Stimulated activated CD8-positive, alpha-beta memory T cell treated with anti-CD3 and anti-CD28 coated beads, Interleukin-7, amount 100 ng/mL, for 4 hours (primary cell): ENCODE measurements around the gene CCND1.
"Not testable (repeated sequence)": the region's sequence is repeated elsewhere in the genome, so short reads cannot be mapped to it uniquely, and the experiment has no call there.

Source experiments
- DNase-seq, 2 donors: peaks; one replicate each; pipeline ENCODE4 v3.0.0-alpha.2; 2020; ENCODE audit warnings: low read depth in 2 of 2

Gene CCND1

DNA sequence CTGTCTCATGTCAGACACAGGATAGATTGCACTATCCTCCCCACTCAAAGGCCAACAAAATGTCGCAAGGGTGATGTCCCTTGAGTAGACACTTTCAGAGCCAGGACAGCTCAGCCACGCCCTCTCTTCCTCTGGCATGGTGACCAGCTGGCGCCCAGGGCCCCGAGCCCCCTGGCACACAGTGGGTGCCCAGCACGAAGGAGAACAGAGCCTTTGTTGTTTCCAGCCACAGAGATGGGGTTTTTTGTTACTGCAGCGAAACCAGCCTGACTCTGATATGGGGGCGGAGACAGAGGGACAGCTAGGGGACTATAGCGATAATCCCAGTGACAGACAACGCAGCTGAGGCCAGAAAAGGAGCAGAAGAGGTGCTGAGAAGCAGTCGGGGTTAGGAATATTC, 23.3 kb upstream of the CCND1 start:
- no peak for DNase-seq

DNA sequence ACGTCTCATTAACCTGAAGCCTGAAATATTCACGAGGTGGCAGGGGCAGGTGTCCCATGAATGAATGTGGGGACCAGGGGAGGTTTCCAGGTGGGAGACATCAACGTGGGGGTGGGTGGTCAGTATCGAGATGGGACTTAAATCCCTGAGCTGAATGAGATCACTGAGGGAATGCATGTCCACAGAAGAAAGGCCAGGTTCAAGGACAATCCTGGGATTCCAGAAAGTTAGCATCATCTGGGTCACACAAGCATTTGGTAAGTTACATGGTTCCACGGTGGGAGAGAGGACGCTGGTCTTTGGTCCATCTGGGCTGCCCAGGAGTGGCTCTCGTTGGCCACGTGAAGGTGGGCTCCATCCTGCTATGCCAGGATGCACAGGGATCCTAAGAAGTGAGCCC, 22.7 kb upstream of the CCND1 start:
- DNase-seq, result no peak

DNA sequence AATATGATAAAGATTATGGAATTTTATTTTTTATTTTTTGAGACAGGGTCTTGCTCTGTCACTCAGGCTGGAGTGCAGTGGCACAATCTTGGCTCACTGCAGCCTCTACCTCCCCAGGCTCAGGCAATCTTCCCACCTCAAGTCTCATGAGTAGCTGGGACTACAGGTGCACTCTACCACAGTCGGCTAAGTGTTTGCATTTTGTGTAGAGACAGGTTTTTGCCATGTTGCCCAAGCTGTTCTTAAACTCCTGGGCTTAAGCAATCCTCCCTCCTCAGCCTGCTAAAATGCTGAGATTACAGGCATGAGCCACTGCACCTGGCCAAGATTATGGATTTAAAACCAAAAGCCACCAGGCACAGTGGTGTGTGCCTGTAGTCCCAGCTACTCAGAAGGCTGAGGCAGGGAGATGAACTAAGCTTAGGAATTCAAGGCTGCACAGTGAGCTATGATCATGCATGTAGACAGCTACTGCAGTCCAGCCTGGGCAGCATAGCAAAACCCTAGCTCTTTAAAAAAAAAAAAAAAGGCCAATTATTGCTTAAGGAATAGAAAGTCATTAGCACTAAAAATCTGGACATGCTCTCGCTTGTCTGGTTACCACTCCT, 20.2 kb upstream of the CCND1 start:
- no peak for DNase-seq

DNA sequence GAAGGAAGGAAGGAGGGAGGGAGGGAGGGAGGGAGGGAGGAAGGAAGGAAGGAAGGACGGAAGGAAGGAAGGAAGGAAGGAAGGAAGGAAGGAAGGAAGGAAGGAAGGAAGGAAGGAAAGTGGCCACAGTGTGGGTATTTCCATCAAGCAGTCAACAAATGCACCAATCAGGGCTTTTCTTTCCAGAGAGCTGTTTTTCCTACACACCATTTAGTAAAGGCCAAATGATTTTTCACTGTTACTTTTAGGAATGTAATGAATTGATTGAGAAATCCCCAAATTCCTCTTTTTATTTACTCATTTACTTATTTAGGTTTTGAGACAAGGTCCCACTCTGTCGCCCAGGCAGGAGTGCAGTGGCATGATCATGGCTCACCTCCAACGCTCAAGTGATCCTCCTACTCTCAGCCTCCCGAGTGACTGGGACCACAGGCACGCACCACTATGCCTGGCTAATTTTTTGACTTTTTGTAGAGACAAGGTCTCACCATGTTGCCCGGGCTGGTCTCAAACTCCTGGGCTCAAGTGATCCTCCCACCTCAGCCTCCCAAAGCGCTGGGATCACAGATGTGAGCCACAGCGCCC, 18.8 kb upstream of the CCND1 start:
- not testable (repeated sequence) for DNase-seq

DNA sequence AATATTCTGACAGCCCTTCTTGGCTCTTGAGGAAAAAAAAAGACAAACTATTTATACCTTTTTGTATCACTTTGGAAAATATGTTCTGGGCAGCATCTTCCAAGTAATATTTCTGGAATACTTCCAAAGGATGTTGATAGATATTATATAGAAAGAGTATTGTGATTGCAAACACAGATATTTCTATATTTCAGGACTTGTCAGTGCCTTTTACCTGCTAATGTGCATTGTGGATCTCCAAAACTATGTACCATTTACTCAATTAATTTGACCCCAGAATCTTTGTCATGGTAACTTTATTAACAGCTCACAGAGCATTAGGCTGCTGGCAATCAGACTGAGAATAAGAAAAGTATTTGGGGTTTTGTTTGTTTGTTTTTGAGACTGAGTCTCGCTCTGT, 16.7 kb upstream of the CCND1 start:
- DNase-seq, result no peak

DNA sequence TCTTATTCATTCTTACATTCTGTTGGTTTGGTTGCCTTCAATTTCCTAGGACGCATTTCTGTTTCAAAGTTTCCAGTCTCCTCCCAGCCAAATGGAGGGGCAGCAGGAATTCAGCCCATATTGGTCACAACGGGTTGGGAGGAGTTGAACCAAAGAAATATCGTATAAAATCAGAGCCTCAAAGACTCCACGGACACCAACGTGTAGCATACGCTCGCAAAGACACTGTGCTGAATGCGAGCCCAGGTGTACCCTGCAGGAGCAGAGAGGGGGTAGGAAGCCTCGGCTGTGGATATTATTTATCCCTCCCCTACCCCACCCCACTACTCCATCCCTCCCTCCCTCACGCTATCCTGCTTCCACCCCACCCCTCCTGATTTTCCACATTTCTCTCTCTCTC, 15.5 kb upstream of the CCND1 start:
- DNase-seq, result no peak

DNA sequence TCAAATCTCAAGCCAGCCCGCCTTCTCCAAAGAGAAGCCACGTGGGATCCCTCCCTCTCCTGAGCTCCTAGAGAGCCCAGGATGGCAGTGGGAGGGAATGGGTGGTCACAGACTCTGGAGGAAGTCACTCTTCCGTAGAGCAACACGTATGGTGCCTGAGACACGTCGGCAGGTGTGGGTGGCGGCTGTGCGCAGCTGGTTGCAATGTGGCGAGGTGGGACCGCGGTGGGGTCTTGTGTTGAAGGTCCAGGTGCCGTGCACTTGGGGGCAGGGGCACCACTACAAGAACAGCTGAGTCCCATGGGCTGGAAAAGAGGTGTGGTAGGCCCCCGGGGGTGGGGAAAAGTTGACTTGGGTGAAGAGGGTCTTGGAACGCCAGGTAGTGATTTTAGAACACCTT, 13.4 kb upstream of the CCND1 start:
- DNase-seq, result no peak

DNA sequence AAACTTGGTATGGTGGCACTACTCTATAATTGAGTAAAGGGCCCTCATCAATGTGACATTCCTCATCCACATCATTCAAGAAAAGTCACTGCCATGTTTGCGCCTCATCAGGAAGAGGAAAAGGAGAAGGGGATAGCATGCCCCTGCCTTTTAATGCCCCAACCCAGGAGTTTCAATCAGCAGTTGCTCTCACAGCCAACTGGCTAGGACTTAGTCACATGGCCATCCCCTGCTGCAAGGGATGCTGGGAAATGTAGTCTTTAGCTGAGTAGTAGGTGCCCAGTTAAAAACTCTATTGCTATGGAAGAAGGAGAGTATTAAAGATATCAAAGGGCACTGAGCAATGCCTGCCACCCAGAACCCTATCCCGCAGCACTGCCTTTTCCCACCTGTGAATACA, 10.9 kb upstream of the CCND1 start:
- DNase-seq, result no peak

DNA sequence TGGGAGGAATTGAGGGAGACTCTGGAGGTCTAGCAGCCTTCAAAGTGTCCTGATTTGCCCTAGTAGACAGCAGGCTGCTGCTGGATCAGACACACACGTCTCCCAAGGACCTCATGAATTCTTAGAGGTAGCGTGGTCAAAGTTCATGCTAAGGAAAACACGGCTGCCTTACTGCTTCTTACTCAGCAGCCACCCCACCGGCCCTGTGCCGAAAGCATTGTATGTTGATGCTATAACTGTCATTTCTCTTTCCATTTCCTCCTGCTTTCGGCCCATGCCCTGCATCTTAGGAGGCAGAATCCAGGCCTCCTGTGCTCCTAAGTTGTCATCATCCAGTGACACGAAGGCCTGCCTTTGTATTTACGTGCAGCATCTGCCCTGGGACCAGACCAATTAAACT, 10.5 kb upstream of the CCND1 start:
- no peak for DNase-seq

DNA sequence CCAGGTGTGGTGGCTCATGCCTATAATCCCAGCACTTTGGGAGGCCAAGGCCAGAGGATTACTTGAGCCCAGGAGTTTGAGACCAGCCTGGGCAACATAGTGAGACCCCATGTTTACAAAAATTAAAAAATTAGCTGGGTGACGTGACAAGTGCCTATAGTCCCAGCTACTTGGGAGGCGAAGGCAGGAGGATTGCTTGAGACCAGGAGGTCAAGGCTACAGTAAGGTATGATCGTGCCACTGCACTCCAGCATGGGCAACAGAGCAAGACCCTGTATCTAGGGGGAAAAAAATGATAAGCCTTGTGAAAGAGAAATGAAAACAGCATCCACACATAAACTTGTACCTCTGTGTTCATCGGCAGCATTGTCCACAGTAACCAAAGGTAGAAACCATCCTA, 8.1 kb upstream of the CCND1 start:
- DNase-seq, result no peak

DNA sequence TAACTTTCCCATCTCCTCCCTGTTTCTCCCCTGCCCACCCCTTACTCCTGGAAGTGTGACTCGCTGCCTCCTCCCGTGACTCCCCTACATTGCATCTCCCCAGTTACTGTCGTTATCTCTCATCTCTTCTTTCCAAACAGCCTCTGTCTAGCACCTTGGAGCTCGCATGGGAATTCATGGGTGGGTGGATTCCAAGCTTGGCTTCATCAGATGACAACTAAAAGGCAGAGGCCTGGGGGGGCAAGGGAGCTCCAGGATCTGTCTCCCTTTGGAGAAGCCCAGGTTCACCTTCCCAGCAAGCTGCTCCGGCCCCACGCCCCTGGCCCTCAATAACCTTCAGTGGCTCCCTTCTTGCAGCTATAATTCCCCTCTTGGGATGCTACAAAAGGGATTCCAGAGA, 6.9 kb upstream of the CCND1 start:
- no peak for DNase-seq

DNA sequence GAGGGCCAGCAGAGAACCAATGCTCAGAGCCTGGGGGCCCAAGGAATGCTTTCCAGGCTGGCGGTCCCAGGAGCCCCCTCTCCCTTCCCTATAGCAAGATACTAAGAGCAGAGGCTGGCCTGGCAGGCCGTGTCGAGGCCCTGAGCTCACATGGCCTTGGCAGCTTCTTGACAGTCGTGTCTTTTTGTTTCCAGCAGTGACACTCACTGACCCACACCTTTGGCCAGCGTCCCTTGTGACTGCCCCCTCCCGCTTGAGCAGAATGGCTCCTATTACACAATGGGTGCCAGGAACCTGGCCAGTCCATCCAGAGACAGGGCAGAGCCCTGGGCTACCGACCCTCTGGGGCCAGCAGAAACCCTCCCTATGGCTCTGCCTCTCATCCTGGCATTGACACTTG, 6.4 kb upstream of the CCND1 start:
- no peak for DNase-seq

DNA sequence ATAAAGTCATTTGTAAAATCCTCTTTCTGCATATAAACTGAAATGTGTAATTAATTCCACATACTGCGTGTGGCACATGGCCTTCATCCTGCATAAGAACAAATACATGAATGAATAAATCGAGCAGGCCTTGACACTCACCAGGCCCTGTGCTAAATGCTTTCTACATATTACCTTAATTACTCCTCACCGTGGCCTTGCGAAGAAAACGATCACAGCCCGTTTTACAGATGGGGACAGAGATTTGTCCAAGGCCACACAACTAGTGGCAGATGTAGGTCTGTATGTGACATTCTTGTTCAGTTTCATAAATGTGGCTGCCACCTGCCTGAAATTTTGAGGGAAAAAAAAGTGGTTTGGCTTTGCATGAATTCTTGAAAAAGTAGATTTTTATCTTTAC, 5.8 kb upstream of the CCND1 start:
- DNase-seq, result no peak

DNA sequence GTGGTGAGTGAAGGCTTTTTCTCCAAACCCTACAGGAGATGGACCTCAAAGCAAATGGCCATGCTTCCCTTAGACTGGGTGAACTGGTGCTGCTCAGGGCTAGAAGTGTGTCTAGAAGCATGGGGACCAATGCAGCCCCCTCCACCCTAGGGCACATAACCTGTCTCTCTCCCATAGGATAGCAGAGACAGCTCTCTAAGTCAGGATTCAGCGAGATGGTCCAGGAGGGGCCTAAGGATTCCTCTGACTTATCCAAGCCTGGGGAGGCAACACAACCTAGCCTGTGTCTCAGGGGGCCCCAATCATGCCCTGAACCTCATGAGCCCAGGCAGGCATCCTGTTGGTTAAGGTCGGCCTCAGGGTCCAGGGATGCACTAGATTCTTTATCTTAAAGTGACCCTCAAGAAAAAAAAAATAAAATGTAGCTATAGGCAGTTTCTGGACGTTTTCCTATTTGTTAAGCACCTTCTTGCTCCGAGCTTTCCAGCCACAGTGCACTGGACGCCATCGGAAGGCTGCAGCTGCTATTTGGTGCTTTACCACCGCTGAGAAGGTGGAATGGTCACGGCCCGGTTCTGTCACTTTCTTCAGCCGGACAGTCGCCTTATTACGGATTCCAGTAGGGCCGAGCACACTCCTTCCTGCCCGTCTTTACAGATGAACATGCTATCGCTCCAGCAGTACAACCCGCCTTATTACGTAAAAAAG, 5.0 kb upstream of the CCND1 start:
- no peak for DNase-seq

DNA sequence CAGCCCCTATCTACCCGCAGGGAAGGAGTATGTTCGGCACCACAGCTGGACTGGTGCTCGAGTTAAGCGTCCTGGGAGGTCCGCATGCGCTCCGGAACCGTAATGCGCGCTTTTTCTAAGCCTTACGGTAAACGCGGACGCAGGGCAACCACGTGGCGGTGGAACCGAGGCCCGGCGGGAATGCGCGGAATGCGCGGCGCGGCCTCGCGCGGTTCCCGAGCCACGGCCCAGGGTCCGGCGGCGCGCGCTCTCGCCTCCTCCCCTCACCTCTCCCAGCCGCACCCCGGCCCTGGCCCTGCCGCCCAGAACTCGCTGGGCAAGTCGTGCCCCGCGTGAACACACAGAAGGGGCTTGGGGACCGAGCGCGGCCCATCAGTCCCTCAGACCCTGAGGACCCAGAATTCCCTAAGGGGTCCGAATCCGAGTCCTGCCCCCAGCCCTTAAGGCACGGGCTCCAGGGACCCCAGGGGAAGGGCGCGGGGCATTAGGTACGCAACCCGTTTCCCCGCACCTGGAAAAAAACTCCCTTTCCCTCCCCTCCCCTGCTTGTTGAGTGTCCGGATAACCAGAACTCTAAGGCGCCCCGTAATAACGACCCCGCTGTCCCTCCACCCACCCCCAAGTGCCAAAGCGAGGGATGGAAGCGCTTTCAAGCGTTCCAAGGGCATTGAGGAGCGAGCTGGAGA, 4.3 kb upstream of the CCND1 start:
- no peak for DNase-seq

DNA sequence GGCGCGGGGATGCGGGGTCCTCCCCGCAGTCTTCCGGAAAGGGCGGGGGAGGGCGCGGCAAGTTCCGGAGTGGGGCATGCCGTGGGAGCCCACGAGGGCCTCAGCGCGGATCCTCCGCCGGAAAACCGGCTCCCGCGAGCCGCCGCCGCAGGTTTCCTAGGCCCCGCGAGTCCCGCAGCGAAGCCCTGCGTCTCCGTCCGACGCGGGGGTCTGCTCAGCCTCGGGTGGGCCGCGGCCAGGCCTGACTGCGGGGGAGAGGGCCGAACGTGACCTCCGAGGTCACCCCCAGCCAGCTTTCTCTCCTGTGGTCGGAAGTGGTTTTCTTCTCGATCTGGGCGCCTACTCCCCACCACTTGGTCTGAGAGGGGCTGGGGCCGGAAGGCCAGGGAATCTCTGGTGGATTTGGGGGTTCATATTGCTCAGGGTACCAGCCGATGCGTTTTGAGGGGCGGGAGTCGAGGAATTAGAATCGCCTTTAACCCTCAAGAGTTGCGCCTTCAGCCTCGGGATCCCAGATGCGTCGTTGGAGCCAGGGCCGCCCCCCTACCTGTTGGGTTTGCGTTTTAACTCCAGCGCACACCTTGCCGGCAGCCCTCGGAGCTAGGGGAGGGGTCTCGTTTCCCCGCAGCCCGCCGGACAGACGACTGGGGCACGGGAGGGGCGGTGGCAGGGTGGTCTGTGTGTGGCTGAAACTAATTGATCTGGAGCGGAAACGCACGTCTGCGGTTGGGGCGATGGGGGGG, 3.6 kb upstream of the CCND1 start:
- DNase-seq, result no peak

DNA sequence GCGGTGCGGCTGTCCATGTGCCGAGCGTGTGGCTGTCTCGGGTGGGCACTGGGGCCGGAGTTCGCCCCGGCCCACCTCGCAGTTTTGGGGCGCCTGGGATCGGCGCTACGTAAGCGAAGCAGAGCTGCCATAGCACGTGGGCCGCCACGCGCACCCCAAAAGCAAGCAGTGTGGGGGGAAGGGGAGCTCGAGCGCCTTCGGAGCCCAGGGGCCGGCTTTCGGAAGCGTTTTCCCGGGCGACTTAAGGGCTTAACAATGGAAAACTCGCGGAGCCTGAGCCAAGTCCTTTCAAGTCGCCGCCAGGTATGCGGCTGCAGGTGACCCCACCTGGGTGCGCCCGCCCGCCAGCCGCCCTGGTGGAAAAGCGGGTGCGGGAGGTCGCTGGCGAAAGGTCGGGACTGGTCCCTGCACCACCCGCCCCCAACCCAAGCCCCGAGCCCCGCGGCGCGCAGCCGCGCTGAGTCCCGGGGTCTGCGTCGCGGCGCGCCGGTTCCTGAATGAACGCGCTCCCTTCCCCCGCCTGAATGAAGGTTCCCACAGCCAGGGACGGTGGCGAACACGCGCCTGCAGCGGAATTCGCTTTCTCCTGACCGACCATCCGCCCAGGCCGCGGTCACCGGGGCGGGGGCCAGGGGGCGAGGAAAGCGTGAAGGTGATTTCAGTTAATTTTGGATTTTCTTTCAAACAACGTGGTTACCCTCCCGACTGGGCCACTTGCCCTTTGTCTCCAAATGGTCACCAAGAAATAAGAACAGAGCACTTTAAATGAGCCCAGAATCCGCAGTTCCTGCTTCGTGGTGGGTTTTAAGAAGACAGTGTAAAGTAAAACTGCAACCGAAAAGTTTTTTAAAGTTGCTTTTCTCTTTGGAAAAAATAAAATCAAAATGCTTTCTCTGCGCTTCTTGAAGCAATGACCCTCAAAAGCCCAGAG, 2.8 kb upstream of the CCND1 start:
- no peak for DNase-seq

DNA sequence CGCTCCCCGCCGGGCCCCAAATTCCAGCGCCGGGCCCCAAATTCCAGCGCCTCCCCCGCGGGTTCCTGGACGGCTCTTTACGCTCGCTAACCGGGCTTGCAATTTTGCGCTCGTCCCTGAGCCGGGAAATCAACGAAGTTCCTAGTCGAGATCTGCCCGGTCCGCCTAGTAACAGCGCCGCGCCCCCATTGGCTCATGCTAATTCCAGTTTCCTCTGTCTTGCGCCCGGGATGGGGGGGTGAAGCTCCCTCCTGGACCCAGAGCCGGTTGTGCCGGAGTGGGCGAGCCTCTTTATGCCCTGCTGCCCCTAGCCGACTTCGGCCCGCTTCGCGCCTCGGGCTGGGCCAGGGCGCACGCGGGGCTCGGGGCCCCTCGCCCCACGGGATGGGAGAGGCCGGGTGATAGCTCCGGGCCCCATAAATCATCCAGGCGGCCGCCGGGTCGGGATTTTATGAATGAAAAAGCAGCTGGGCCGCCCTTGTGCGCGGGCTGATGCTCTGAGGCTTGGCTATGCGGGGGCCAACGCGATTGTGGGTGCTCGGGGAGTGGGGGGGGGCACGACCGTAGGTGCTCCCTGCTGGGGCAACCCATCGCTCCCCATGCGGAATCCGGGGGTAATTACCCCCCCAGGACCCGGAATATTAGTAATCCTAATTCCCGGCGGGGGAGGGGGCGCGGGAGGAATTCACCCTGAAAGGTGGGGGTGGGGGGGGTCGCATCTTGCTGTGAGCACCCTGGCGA, 1.8 kb upstream of the CCND1 start:
- no peak for DNase-seq

DNA sequence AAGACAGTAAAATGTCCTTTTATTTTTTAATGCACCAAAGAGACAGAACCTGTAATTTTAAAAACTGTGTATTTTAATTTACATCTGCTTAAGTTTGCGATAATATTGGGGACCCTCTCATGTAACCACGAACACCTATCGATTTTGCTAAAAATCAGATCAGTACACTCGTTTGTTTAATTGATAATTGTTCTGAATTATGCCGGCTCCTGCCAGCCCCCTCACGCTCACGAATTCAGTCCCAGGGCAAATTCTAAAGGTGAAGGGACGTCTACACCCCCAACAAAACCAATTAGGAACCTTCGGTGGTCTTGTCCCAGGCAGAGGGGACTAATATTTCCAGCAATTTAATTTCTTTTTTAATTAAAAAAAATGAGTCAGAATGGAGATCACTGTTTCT, 1.1 kb upstream of the CCND1 start:
- DNase-seq, result no peak

DNA sequence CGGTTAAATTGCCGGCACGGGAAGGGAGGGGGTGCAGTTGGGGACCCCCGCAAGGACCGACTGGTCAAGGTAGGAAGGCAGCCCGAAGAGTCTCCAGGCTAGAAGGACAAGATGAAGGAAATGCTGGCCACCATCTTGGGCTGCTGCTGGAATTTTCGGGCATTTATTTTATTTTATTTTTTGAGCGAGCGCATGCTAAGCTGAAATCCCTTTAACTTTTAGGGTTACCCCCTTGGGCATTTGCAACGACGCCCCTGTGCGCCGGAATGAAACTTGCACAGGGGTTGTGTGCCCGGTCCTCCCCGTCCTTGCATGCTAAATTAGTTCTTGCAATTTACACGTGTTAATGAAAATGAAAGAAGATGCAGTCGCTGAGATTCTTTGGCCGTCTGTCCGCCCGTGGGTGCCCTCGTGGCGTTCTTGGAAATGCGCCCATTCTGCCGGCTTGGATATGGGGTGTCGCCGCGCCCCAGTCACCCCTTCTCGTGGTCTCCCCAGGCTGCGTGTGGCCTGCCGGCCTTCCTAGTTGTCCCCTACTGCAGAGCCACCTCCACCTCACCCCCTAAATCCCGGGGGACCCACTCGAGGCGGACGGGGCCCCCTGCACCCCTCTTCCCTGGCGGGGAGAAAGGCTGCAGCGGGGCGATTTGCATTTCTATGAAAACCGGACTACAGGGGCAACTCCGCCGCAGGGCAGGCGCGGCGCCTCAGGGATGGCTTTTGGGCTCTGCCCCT, 529 bp upstream of the CCND1 start:
- DNase-seq, result no peak
